ENCODE measurements around the gene PPP1R3F.

The PPP1R3F gene

GRCh38 chrX:49272421-49272820 is 2.8 kb downstream of the PPP1R3F start:
- H3K4me3 Mint-ChIP-seq: peak overlapping the region; percentile 78
- H3K4me1 Mint-ChIP-seq: peaks cover 77% of the 10 kb centered on the region
- H3K27ac Mint-ChIP-seq: peak overlapping the region; percentile 95
- CTCF ChIA-PET: interaction anchor here (1.5 to 2.7 kb wide), 2 partner anchors 9 to 80 kb away, joined by 4 to 6 read pairs; no protein-coding TSS in a partner anchor
- H3K36me3 Mint-ChIP-seq: peaks cover 28% of the 10 kb centered on the region
- no peaks in the 10 kb centered on the region for H3K9me3 Mint-ChIP-seq
- no peaks in the 10 kb centered on the region for H3K27me3 Mint-ChIP-seq
- peak; percentile 62 for DNase-seq

GRCh38 chrX:49273181-49273727 is 3.7 kb downstream of the PPP1R3F start:
- Mint-ChIP-seq H3K4me3 (peak overlapping the region; percentile 78), H3K27me3 (no peaks in the 10 kb centered on the region), H3K36me3 (peaks cover 28% of the 10 kb centered on the region), H3K9me3 (no peaks in the 10 kb centered on the region), H3K27ac (peak overlapping the region; percentile 95), H3K4me1 (peaks cover 78% of the 10 kb centered on the region)
- CTCF ChIA-PET: interaction anchor here (1.5 to 2.7 kb wide), 3 partner anchors 9 to 81 kb away, joined by 4 to 6 read pairs (median 6); no protein-coding TSS in a partner anchor
- peak; percentile 59 for DNase-seq

- no peaks in the 10 kb centered on the region for H3K9me3 Mint-ChIP-seq
- CTCF ChIA-PET: no interaction called here
- peaks cover 31% of the 10 kb centered on the region for H3K36me3 Mint-ChIP-seq
- no peak for DNase-seq
- no peaks in the 10 kb centered on the region for H3K27me3 Mint-ChIP-seq
- peaks cover 87% of the 10 kb centered on the region for H3K4me1 Mint-ChIP-seq
- H3K27ac Mint-ChIP-seq: peak overlapping the region; percentile 96
- no peak overlapping the region for H3K4me3 Mint-ChIP-seq
Observed at GRCh38 chrX:49276207-49276606, 6.6 kb downstream of the PPP1R3F start.

- no peaks in the 10 kb centered on the region for H3K9me3 Mint-ChIP-seq
- CTCF ChIA-PET: no interaction called here
- DNase-seq: no peak
- peak overlapping the region; percentile 96 for H3K27ac Mint-ChIP-seq
- peak overlapping the region; percentile 48 for H3K4me3 Mint-ChIP-seq
- H3K36me3 Mint-ChIP-seq: peaks cover 27% of the 10 kb centered on the region
- peaks cover 81% of the 10 kb centered on the region for H3K4me1 Mint-ChIP-seq
- H3K27me3 Mint-ChIP-seq: no peaks in the 10 kb centered on the region
Observed at GRCh38 chrX:49276671-49277534, 7.3 kb downstream of the PPP1R3F start.

- no peaks in the 10 kb centered on the region for H3K27me3 Mint-ChIP-seq
- no peaks in the 10 kb centered on the region for H3K9me3 Mint-ChIP-seq
- no peak for DNase-seq
- H3K27ac Mint-ChIP-seq: peak overlapping the region; percentile 96
- peaks cover 82% of the 10 kb centered on the region for H3K4me1 Mint-ChIP-seq
- H3K4me3 Mint-ChIP-seq: peak overlapping the region; percentile 48
- H3K36me3 Mint-ChIP-seq: peaks cover 28% of the 10 kb centered on the region
- CTCF ChIA-PET: no interaction called here
Observed at GRCh38 chrX:49277535-49277830, 7.9 kb downstream of the PPP1R3F start.

- Mint-ChIP-seq H3K4me1 (peaks cover 82% of the 10 kb centered on the region), H3K9me3 (no peaks in the 10 kb centered on the region), H3K27me3 (no peaks in the 10 kb centered on the region), H3K27ac (peak overlapping the region; percentile 96), H3K36me3 (peaks cover 32% of the 10 kb centered on the region), H3K4me3 (peak overlapping the region; percentile 48)
- CTCF ChIA-PET: no interaction called here
- DNase-seq: no peak
Observed at GRCh38 chrX:49278081-49278480, 8.5 kb downstream of the PPP1R3F start.

GRCh38 chrX:49282647-49283011 is 13.0 kb downstream of the PPP1R3F start:
- H3K9me3 Mint-ChIP-seq: no peaks in the 10 kb centered on the region
- CTCF ChIA-PET: no interaction called here
- no peak overlapping the region for H3K27ac Mint-ChIP-seq
- H3K36me3 Mint-ChIP-seq: peaks cover 21% of the 10 kb centered on the region
- H3K27me3 Mint-ChIP-seq: no peaks in the 10 kb centered on the region
- H3K4me1 Mint-ChIP-seq: peaks cover 46% of the 10 kb centered on the region
- DNase-seq: no peak
- H3K4me3 Mint-ChIP-seq: no peak overlapping the region

- CTCF ChIA-PET: no interaction called here
- Mint-ChIP-seq H3K27ac (no peak overlapping the region), H3K9me3 (no peaks in the 10 kb centered on the region), H3K4me1 (peaks cover 45% of the 10 kb centered on the region), H3K36me3 (peaks cover 24% of the 10 kb centered on the region), H3K4me3 (no peak overlapping the region), H3K27me3 (no peaks in the 10 kb centered on the region)
- no peak for DNase-seq
Observed at GRCh38 chrX:49284212-49284611, 14.6 kb downstream of the PPP1R3F start.

- Mint-ChIP-seq H3K4me3 (no peak overlapping the region), H3K36me3 (peaks cover 16% of the 10 kb centered on the region), H3K4me1 (peaks cover 37% of the 10 kb centered on the region), H3K9me3 (no peaks in the 10 kb centered on the region), H3K27ac (no peak overlapping the region), H3K27me3 (no peaks in the 10 kb centered on the region)
- no peak for DNase-seq
- CTCF ChIA-PET: no interaction called here
Observed at GRCh38 chrX:49286136-49286535, 16.5 kb downstream of the PPP1R3F start.

GRCh38 chrX:49286581-49286980 is 17.0 kb downstream of the PPP1R3F start:
- Mint-ChIP-seq H3K4me3 (no peak overlapping the region), H3K9me3 (no peaks in the 10 kb centered on the region), H3K27ac (no peak overlapping the region), H3K4me1 (peaks cover 38% of the 10 kb centered on the region), H3K36me3 (peaks cover 16% of the 10 kb centered on the region), H3K27me3 (no peaks in the 10 kb centered on the region)
- CTCF ChIA-PET: interaction anchor here (1.4 kb wide), 1 partner anchor 94 kb away, joined by 8 read pairs; no protein-coding TSS in a partner anchor
- DNase-seq: no peak

- Mint-ChIP-seq H3K9me3 (no peaks in the 10 kb centered on the region), H3K4me3 (no peak overlapping the region), H3K4me1 (peaks cover 36% of the 10 kb centered on the region), H3K27ac (peak overlapping the region; percentile 34), H3K36me3 (peaks cover 12% of the 10 kb centered on the region), H3K27me3 (no peaks in the 10 kb centered on the region)
- CTCF ChIA-PET: interaction anchor here (1.4 kb wide), 1 partner anchor 95 kb away, joined by 8 read pairs; no protein-coding TSS in a partner anchor
- no peak for DNase-seq
Observed at GRCh38 chrX:49287665-49288064, 18.1 kb downstream of the PPP1R3F start.

- no peaks in the 10 kb centered on the region for H3K27me3 Mint-ChIP-seq
- no peaks in the 10 kb centered on the region for H3K9me3 Mint-ChIP-seq
- H3K4me1 Mint-ChIP-seq: peaks cover 32% of the 10 kb centered on the region
- no peak overlapping the region for H3K4me3 Mint-ChIP-seq
- CTCF ChIA-PET: no interaction called here
- H3K36me3 Mint-ChIP-seq: peaks cover 10% of the 10 kb centered on the region
- no peak overlapping the region for H3K27ac Mint-ChIP-seq
- DNase-seq: no peak
Observed at GRCh38 chrX:49290215-49290614, 20.6 kb downstream of the PPP1R3F start.

- peak; percentile 81 for DNase-seq
- H3K9me3 Mint-ChIP-seq: no peaks in the 10 kb centered on the region
- H3K4me1 Mint-ChIP-seq: peaks cover 32% of the 10 kb centered on the region
- CTCF ChIA-PET: interaction anchor here (0.6 to 1.5 kb wide), 4 partner anchors 16 to 463 kb away, joined by 3 to 6 read pairs (median 4); no protein-coding TSS in a partner anchor
- H3K27me3 Mint-ChIP-seq: no peaks in the 10 kb centered on the region
- H3K27ac Mint-ChIP-seq: no peak overlapping the region
- H3K4me3 Mint-ChIP-seq: no peak overlapping the region
- H3K36me3 Mint-ChIP-seq: peaks cover 10% of the 10 kb centered on the region
Observed at GRCh38 chrX:49291615-49292337, 22.2 kb downstream of the PPP1R3F start.

Measured in activated naive CD4-positive, alpha-beta T cell treated with anti-CD3 and anti-CD28 coated beads, Interleukin-2, amount 10 ng/mL, durations not matched to agents 7 days and 5 days (primary cell).